HFFc6 (cell line): ENCODE results near the gene DLEU7. TPM values are rescaled to one million over a fixed set of nuclear protein-coding genes. Genes with fewer than 3 reads are reported as not detected.

Experiments used
- DNase-seq: peaks from one replicate; pipeline ENCODE4 v3.0.0-alpha.2; 2018
- H3K27ac Mint-ChIP-seq: 2 replicates; pipeline ENCODE4 v1.8.0; 2020; ENCODE audit warnings: mild to moderate bottlenecking, mixed read lengths
- H3K27me3 Mint-ChIP-seq: 2 replicates; pipeline ENCODE4 v1.8.0; 2021; ENCODE audit warnings: mild to moderate bottlenecking, moderate library complexity, mixed read lengths; ENCODE audit not compliant: insufficient read depth
- H3K36me3 Mint-ChIP-seq: 2 replicates; pipeline ENCODE4 v1.8.0; 2021; ENCODE audit warnings: low read depth, mixed read lengths
- H3K4me1 Mint-ChIP-seq: 2 replicates; pipeline ENCODE4 v1.8.0; 2020; ENCODE audit warnings: low read depth, mixed read lengths
- H3K4me3 Mint-ChIP-seq: 2 replicates; pipeline ENCODE4 v1.8.0; 2020; ENCODE audit warnings: mild to moderate bottlenecking, moderate library complexity, mixed read lengths
- H3K9me3 Mint-ChIP-seq: 2 replicates; pipeline ENCODE4 v1.8.0; 2020; ENCODE audit warnings: mild to moderate bottlenecking, mixed read lengths
- total RNA-seq, 6 experiments: library from RNA; stranded (reverse); fragmentation: NEBNext Ultra II Directional; extraction: Animal tissue kit (Norgen Biotek cat#: 25700); gene quantifications; 2 replicates in 1 of 6; 3 replicates in 5 of 6; pipeline ENCODE4 v1.2.3, GENCODE V29; 2021
- TF ChIP-seq, protein P1 (sequence below): fragments of 200-600 bp; sonication (generic); IDR thresholded peaks from 2 replicates; pipeline ENCODE4 v1.5.0; 2021; ENCODE audit warnings: antibody characterized with exemption, mild to moderate bottlenecking

Gene DLEU7
- total RNA-seq, 6 experiments from 2014 or later = not detected

DNA sequence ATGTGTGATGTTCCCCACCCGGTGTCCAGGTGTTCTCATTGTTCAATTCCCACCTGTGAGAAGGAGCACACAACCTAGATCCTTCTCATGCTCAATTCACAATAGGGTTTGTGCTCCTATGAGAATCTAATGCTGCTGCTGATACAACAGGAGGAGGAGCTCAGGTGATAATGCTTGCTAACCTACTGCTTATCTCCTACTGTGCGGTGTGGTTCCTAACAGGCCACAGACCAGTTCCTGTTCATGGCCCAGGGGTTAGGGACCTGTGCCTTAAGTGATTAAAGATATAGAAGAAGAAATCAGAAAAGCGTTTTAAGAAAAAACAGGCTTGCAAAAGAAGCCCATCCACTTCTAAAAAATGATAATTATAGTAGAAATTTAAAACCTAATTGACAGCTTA, 17.5 kb downstream of the DLEU7 start:
- Mint-ChIP-seq H3K27ac (no peak overlapping the region), H3K27me3 (peaks cover 13% of the 10 kb centered on the region), H3K4me1 (no peaks in the 10 kb centered on the region), H3K9me3 (no peaks in the 10 kb centered on the region), H3K4me3 (no peak overlapping the region), H3K36me3 (no peaks in the 10 kb centered on the region)
- TF ChIP-seq, protein P1, sequence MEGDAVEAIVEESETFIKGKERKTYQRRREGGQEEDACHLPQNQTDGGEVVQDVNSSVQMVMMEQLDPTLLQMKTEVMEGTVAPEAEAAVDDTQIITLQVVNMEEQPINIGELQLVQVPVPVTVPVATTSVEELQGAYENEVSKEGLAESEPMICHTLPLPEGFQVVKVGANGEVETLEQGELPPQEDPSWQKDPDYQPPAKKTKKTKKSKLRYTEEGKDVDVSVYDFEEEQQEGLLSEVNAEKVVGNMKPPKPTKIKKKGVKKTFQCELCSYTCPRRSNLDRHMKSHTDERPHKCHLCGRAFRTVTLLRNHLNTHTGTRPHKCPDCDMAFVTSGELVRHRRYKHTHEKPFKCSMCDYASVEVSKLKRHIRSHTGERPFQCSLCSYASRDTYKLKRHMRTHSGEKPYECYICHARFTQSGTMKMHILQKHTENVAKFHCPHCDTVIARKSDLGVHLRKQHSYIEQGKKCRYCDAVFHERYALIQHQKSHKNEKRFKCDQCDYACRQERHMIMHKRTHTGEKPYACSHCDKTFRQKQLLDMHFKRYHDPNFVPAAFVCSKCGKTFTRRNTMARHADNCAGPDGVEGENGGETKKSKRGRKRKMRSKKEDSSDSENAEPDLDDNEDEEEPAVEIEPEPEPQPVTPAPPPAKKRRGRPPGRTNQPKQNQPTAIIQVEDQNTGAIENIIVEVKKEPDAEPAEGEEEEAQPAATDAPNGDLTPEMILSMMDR = no peak
- no peak for DNase-seq

DNA sequence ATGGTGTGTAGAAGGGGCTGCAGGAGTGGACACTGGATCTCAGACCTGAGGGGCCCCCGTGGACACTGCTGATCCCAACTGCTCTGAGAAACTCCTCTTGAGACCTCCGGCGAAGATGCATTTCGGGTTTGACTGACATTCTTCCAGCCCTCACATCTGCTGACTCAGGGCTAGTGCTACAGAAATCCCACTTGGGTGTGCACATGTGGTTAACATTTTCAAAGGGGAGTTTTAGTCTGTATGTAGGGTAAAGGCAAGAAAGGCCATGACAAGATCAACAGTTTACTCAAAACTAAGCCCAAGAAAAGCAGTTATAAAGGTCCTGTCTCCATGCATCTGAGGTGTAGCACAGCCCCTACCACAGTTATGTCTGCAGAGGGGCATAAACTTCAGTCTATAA, 31.2 kb downstream of the DLEU7 start:
- no peak overlapping the region for H3K4me3 Mint-ChIP-seq
- TF ChIP-seq, protein P1 = no peak
- H3K27me3 Mint-ChIP-seq = peaks cover 21% of the 10 kb centered on the region
- H3K36me3 Mint-ChIP-seq = no peaks in the 10 kb centered on the region
- H3K9me3 Mint-ChIP-seq = no peaks in the 10 kb centered on the region
- H3K4me1 Mint-ChIP-seq = no peaks in the 10 kb centered on the region
- no peak for DNase-seq
- no peak overlapping the region for H3K27ac Mint-ChIP-seq

DNA sequence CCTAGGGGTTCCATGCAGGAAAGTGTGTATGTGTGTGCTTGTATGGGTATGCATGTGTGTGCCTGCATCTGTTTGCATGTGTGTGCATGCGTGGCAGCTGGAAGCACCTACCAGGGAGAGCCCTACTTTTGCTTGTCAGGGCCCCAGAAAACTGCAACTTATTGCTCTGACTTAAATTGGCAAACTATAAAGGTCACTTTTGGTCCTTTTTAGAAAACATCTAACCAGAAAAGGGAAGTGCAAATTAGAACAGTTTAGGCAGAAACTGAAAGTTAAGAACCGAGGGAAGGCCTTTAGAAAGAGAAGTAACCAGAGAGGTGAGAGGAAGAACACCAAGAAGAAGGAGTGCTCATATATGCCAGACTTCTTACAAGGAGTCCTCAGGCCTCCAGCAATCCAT, 32.5 kb downstream of the DLEU7 start:
- Mint-ChIP-seq H3K4me1 (no peaks in the 10 kb centered on the region), H3K4me3 (no peak overlapping the region), H3K27me3 (peaks cover 21% of the 10 kb centered on the region), H3K9me3 (no peaks in the 10 kb centered on the region), H3K36me3 (no peaks in the 10 kb centered on the region), H3K27ac (no peak overlapping the region)
- no peak for DNase-seq
- TF ChIP-seq, protein P1 = no peak

DNA sequence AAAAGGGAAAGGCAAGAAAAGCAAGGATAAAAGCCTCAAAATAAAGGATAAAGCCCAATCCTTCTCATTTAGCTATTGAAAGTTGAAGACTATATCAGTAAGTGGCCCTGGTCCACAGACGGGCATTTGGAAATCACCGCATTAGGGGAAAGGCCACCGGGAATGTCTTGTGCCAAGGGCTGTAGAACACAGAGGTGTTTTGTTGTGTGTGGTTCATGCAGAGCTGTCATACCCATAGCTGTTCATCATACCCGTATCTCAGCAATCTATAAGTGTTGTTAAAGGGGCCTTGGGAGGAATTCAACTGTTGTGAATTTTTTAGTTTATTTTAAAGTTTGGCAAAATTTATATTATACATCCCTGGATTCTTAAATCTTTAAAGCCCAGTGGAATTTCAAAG, 33.0 kb downstream of the DLEU7 start:
- Mint-ChIP-seq H3K9me3 (peaks cover 4% of the 10 kb centered on the region; the same call in 1 of the 2 replicates), H3K36me3 (no peaks in the 10 kb centered on the region), H3K27me3 (peaks cover 21% of the 10 kb centered on the region), H3K4me1 (no peaks in the 10 kb centered on the region), H3K4me3 (no peak overlapping the region), H3K27ac (no peak overlapping the region)
- no peak for DNase-seq
- TF ChIP-seq, protein P1 = no peak

DNA sequence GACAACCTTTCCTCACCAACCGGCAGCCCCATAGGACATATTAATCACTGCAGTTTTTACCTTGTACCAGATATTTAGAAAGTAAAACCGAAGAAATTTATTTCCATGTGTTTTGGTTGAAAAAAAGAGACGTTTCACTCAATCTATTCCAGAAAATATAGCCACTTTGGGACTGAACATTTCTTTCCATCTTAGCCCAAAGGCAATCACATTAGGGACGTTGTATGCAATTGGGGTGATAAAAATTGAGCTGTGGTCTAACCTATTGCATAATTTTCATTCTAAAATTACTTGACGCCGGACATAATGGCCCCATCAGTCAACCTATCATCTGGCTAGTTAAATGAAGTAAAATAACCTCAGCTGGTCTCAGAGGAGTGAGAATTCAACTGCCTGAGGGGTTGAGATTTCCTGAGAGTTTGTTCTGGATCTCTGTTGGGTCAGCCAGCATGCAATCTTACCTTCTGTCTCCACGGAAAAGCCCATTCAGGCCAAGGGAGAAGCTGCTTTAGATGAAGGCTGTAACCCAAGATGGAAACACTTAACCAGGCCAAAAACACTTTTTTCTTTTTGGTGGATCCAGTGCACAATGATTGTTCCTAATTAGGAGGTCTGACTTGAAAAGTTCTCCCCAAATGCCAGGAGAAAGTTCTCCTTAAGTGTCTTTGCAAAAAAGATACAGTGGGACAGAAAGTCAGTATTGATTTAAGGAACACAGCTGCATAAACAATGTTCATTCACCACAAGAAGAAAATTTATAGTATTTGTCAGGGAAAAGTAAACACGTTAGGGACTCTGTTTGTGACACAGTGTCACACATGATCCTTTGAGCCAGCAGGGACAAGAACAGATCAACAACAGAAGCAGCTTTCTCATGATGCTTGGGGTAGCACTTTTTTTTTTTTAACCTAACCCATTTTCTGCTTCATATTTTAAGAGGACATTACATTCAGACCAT, 34.1 kb downstream of the DLEU7 start:
- H3K36me3 Mint-ChIP-seq = no peaks in the 10 kb centered on the region
- H3K9me3 Mint-ChIP-seq = peaks cover 6% of the 10 kb centered on the region; the same call in 1 of the 2 replicates
- no peak for DNase-seq
- H3K27ac Mint-ChIP-seq = no peak overlapping the region
- H3K4me1 Mint-ChIP-seq = no peaks in the 10 kb centered on the region
- H3K4me3 Mint-ChIP-seq = no peak overlapping the region
- peaks cover 21% of the 10 kb centered on the region for H3K27me3 Mint-ChIP-seq
- TF ChIP-seq, protein P1 = no peak
